GM21423 (cell line): ENCODE results near the gene CERS2.

ENCODE experiments used
- ATAC-seq: cut with Tn5 transposase; IDR thresholded peaks from one replicate; pipeline ENCODE4 v1.9.1; 2021; ENCODE audit warnings: mild to moderate bottlenecking, moderate library complexity; ENCODE audit not compliant: unreplicated experiment

Gene CERS2

DNA sequence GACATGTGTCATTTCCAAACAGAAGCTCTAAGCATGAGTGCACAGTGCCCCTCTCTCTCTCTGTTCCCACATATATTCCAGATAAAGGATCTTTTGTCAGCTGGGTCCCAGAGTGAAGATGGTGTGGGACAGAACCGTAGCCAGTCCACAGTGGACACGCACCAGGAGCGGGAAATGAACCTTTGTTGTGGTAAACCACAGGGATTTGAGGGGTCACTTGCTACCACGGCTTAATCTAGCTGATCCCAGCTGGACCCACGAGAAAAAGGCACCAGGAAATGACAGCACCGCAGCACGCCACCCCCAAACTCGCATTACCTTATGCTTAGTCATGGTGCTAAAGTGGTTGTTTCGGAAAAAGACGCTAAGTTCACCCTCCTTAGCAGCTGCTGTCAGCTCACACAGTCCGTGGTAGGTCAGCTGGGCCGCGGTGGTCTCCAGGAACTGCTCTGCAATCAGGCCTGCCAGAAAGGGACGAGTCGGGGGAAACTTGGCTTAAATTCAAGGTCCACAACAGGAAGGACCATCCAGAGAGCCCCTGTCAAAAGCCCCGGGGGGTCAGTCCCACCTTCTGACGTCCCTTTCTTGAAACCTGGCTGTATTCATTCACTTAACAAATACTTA lies 24.5 kb upstream of the CERS2 start:
- ATAC-seq = no peak

- ATAC-seq = no peak
These were observed 23.3 kb upstream of the CERS2 start for GRCh38 chr1:150997949-150998348.

DNA sequence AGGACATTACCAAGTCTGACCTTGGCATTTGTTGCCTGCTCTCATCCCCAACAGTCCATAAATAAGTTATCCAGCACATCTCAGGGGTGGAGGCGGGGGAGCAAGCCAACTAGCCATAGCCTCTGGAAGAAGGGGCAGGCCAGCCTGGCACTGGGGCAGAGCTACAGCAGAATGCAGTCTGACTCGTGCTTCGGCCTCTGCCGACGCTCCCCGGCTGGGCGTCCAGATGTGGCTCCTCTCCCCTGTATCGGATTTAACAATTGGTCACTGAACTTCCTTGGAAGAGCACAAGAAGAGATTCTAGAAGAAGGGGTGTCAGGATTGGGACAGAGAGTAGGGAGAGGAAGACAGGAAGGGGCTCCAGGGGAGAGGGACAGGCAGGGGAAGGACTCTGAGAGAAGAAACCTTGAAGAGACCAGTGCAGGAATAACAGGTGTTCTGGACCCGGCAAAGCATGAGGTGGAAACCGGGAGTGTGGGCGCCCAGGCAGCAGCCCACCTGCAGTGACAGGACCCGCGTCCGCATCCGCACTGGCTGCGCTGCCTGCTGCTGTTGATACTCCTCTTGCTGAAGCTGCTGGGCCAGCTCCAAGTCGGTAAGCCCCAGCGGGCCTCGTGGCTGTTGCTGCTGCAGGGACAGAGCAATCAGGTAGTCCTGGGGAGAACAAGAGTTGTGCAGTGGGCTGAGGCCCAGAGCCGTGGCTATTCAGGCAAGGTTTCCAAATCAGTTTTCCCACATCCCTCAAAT lies 22.7 kb upstream of the CERS2 start:
- ATAC-seq = no peak

DNA sequence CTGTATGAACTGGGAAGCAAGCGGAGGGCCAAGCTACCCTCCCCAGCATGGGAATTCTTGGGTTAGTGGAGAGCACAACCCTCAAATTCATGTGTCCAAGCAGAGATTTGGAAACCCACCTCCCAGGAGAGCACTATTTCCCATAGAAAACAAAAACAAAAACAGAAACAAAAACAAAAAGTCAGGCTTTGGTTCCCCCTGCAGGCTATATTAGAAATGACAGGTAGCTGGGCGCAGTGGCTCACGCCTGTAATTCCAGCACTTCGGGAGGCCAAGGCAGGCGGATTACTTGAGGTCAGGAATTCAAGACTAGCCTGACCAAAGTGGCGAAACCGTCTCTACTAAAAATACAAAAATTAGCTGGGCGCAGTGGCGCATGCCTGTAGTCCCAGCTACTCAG lies 21.3 kb upstream of the CERS2 start:
- no peak for ATAC-seq

DNA sequence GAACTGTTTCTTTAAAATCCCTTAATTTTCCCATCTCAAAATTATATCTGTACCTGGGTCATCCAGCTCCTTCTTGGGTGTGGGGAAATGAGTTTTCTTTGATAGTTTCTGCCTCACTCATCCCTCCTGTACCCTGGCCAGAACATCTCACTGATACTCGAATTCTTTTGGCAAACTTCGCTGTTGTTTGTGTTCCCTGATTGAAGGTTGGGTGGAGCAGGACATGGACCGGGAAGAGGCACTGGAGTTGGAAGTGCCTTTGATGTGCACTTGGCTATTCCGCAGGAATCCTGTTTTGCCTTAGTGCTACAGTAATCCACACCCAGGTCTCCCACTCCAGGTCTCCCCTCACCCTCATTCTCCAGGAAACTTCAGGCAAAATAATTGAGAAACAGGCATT lies 20.8 kb upstream of the CERS2 start:
- ATAC-seq = no peak

- ATAC-seq = no peak
These were observed 19.6 kb upstream of the CERS2 start for GRCh38 chr1:150994248-150994647.

GRCh38 chr1:150992626-150993025 lies 18.0 kb upstream of the CERS2 start:
- no peak for ATAC-seq

DNA sequence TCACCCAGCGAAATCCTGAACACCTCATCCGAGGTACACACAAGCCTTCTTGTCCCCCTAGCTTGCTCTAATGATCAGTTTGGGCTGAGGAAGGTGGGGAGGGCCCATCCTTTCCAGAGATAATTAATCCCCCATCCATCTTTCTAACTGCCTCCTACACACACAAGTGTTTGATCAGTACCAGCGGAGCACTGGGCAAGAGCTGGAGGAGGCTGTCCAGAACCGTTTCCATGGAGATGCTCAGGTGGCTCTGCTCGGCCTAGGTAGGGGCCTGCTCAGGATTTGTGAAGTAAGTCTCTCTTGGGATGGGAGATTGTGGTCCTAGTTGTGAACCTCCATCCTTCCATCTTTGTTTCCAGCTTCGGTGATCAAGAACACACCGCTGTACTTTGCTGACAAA lies 13.3 kb upstream of the CERS2 start:
- no peak for ATAC-seq

DNA sequence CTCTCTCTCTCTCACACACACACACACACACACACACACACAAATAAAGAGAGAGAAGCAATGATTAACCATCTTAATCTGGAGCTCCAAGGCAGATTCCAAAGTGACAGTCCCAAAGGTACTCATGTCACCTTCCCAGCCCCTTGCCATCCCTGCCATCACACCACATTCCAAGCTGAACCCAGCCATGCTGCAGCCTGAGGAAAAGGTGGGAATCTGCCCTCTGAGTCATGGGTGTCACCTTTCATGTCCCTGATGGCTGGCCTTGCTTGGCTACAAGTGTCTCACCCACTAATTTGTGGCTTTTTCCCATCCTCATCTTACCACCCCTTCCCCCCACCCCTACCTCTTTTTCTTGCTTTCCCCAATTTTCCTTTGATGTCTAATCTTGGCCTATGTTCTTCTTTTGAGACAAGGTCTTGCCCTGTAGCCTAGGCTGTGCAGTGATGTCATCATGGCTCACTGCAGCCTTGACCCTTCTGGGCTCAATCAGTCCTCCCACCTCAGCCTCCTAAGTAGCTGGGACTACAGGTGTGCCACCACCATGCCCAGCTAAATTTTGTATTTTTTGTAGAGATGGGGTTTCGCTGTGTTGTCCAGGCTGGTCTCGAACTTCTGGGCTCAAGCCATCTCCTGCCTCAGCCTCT lies 10.7 kb upstream of the CERS2 start:
- no peak for ATAC-seq

DNA sequence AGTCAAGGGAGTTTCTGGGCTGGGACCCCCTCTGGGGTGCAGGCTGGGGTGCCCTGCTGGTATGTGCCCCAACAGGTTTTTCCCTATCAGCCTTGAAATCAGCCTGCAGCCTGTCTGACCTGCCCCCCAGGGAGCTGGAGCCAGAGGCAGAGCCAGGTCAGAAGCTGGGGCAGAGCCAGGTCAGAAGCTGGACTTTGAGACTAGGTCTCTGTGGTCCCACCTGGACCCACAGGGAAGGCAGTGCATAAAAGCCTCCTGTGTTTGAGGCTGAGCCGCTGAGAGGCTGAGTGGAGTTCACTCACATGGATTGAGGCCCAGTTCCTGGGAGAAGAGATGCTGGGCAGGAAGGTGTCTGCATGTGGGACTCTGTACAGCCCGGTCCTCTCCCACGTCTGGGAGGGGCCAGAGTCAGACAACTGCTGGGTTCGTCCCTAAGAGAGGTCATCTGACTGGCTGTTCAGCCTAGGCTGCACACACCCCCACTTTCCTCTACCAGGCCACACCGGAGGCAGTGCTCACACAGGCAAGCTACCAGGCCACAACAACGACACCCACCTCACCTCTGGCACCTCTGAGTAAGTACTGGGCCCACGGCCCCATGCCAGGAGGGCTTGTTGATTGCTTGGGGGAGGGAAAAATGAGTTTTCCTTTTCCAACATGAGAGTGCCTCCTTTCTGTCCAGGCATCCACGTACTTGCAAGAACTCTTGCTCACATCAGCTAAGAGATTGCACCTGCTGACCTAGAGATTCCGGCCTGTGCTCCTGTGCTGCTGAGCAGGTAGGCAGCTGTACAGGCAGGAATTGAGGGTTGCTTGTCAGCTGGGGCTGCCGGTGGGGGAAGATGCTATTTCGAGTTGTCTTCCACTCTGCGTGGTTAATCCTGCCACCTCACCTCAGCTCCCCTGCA lies 7.4 kb upstream of the CERS2 start, which contains the start of gene ANXA9:
ANXA9 (plus strand) TSS at position 488 of the 908 bp plus-strand sequence. CDS start 814 bp downstream, outside the sequence.
- no peak for ATAC-seq

DNA sequence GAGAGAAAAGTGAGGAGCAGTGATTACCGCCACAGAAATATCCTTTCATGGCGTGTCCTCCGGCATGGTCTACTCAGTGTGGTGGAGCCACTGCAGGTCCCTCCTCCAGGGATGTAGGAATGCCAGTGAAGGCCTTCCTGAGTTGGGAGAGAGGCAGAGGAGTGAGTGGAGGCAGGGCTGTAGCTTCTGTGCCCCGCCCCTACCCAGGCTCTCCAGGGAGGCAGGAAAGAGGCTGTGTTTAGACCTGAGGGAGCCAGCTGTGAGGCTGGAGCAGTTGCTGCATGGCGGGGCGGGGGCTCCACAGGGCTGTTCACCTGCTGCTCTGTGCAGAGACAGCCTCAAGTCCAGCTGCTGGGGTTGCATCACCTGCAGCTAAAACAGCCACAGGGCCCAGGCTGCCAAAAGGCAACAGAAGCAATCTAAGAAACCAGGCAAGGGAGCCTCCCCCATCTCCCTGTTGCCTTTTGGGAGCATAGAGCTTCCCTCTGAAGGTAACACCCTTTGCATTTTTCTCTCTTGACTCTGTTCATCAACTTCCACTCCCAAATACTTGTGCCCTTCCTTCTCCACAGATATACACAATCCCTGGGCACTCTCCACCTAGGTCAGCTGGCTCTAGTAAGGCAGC lies 6.7 kb upstream of the CERS2 start:
- ATAC-seq = no peak

DNA sequence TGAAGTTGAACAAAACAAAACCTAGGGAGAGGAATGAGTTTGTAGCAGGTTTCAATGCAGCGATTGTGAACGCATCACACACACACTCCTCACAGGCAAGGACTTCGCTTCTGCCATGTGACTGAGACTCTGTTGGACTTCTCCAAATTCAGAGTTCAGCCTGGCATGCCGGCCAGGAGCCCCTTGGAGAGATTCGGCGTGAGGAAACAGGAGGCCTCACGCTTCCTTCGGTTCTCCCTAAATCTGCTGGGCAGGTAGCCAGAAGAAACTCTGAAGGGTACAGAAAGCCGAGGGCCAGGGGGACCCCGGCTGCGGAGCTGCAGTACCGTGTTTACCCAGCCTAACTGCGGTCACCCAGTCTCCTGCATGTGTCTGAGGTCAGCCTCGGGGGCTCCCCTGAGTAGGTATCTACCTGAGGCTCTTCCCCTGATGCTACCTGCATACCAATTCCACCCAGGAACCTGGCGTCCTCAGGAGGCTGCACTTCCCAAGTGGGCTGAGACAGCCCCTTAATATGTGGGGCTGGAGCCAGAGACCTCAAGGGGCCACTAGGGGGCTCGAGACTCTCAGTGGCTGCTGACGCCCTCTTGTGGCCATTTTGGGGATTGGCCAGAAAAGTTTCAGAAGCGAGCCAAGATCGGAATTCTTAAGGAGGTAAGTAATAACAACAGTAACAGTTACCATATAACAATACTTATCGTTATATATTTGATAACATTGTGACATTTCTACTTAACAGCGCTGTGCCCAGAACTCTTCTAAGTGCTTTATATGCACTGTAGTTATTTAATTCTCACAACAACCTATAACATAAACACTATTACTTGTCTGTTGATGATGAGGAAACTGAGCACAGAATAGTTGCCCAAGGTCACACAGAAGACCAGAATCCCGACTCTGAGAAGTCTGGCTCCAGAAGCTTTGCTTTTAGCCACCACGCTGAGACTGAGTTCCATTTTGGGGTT lies 4.7 kb upstream of the CERS2 start:
- peak; percentile 40 for ATAC-seq

- no peak for ATAC-seq
These were observed 2.5 kb upstream of the CERS2 start for GRCh38 chr1:150976879-150977694.

DNA sequence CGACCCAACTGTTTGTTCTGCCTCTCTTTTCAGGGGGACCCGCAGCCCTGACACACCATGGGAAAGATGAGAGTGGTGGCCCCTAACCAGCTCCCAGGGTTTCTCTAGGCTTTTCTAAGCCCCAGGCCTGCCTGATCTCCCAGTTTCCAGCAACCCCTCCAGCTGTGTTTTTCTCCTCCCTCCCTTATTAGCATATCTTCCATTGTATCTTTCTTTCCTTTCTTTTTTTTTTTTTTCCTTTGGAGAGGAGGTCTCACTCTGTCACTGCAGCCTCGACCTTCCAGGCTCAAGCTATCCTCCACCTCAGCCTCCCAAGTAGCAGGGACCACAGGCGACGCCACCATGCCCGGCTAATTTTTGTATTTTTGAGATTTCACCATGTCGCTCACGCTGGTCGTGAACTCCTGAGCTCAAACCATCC lies 1.8 kb upstream of the CERS2 start:
- no peak for ATAC-seq

GRCh38 chr1:150973836-150974579 lies 627 bp downstream of the CERS2 start:
- ATAC-seq = peak; percentile 27

DNA sequence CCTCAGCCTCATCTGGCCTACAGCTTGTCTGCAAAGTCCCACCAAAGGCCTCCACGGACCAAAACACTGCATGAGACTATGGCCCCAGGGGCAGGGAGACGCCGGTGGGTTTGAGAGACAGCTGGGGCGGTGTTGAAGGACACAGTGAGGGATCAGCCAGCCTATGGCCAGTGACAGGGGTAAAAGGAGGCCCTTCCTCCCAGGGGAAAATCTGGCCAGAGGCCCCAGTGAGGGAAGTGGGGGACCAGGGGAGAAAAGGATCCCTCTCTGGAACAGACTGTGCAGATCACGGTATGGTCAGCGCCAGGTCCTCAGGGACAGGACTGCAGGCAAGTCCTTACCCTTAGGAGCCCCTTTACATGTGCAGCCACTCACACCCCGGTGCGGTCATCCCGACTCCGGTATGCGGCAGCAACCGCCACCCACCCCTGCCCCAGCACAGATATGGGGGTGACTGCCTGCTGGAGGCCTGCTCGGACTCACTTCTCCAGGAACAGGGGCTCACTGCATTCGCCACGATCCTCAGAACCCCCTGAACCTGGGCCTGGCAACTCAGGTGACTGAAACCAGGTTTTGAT lies 1.3 kb downstream of the CERS2 start:
- ATAC-seq = no peak

DNA sequence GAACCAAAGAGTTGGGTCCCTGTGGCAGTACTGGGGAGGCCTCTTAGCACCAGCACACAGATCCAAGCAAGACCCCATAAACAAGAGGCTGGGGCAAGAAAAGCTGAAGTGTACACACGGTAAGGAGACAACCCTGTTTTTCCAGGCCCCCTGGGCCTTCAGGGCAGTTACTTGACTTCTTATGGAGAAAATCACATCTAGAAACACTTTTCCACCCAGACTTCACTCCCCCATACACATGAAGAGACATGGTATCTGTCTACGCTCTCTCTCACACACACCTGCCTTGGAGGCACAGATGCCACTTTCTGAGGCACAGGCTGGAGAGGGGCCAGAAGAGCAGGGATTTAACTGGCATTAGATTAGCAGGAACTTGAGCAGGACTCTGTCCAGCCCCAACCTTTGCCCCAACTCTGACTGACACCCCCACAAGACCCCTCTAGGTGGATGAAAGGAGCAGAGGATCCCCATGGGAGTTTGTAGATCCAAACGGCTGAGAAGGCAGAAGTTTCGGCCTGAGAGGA lies 2.2 kb downstream of the CERS2 start:
- ATAC-seq = no peak
